ENCODE measurements around the gene RSRC1.

GRCh38 chr3:158105710-158106253 lies 4.1 kb upstream of the RSRC1 start:
- TF ChIP-seq, protein P1, sequence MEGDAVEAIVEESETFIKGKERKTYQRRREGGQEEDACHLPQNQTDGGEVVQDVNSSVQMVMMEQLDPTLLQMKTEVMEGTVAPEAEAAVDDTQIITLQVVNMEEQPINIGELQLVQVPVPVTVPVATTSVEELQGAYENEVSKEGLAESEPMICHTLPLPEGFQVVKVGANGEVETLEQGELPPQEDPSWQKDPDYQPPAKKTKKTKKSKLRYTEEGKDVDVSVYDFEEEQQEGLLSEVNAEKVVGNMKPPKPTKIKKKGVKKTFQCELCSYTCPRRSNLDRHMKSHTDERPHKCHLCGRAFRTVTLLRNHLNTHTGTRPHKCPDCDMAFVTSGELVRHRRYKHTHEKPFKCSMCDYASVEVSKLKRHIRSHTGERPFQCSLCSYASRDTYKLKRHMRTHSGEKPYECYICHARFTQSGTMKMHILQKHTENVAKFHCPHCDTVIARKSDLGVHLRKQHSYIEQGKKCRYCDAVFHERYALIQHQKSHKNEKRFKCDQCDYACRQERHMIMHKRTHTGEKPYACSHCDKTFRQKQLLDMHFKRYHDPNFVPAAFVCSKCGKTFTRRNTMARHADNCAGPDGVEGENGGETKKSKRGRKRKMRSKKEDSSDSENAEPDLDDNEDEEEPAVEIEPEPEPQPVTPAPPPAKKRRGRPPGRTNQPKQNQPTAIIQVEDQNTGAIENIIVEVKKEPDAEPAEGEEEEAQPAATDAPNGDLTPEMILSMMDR (IDR thresholded peaks at IDR 0.05) = no peak
- no peak for TF ChIP-seq POLR2A (IDR thresholded peaks at IDR 0.05)
- no peak for TF ChIP-seq POLR2AphosphoS5 (IDR thresholded peaks at IDR 0.05)
